Measurements from ENCODE around the gene ADAM10. TPM values are rescaled to one million over a fixed set of nuclear protein-coding genes. Genes with fewer than 3 reads are reported as not detected.

ADAM10 gene
- total RNA-seq, 2 experiments from 2014 or later = 133 to 135 TPM

GRCh38 chr15:58690703-58691102 is 58.8 kb downstream of the ADAM10 start:
- peaks cover 28% of the 10 kb centered on the region for H3K36me3 Mint-ChIP-seq (ENCODE audit: low read depth)
- POLR2A ChIA-PET = interaction anchor here (0.6 kb wide), 1 partner anchor 51 kb away, joined by 3 read pairs; no protein-coding TSS in a partner anchor
- H3K27me3 Mint-ChIP-seq (ENCODE audit: low read depth) = no peaks in the 10 kb centered on the region
- CTCF ChIA-PET = no interaction called here
- peaks cover 23% of the 10 kb centered on the region for H3K4me1 Mint-ChIP-seq (ENCODE audit: low read depth)
- DNase-seq (no peak), ATAC-seq (no peak)
- no peaks in the 10 kb centered on the region for H3K9me3 Mint-ChIP-seq (ENCODE audit: insufficient read depth)
- H3K27ac Mint-ChIP-seq = no peak overlapping the region
- no peak overlapping the region for H3K4me3 Mint-ChIP-seq

- no peak overlapping the region for H3K4me3 Mint-ChIP-seq
- no peak overlapping the region for H3K27ac Mint-ChIP-seq
- peaks cover 21% of the 10 kb centered on the region for H3K4me1 Mint-ChIP-seq (ENCODE audit: low read depth)
- no peak for ATAC-seq
- ChIA-PET CTCF (no interaction called here), POLR2A (no interaction called here)
- no peak for DNase-seq
- no peaks in the 10 kb centered on the region for H3K9me3 Mint-ChIP-seq (ENCODE audit: insufficient read depth)
- peaks cover 25% of the 10 kb centered on the region for H3K36me3 Mint-ChIP-seq (ENCODE audit: low read depth)
- no peaks in the 10 kb centered on the region for H3K27me3 Mint-ChIP-seq (ENCODE audit: low read depth)
These were observed 59.9 kb downstream of the ADAM10 start for GRCh38 chr15:58689646-58690045.

- peaks cover 12% of the 10 kb centered on the region for H3K36me3 Mint-ChIP-seq (ENCODE audit: low read depth)
- ATAC-seq = no peak
- peaks cover 22% of the 10 kb centered on the region for H3K4me1 Mint-ChIP-seq (ENCODE audit: low read depth)
- H3K27ac Mint-ChIP-seq = no peak overlapping the region
- H3K27me3 Mint-ChIP-seq (ENCODE audit: low read depth) = no peaks in the 10 kb centered on the region
- no peaks in the 10 kb centered on the region for H3K9me3 Mint-ChIP-seq (ENCODE audit: insufficient read depth)
- no peak overlapping the region for H3K4me3 Mint-ChIP-seq
- ChIA-PET POLR2A (no interaction called here), CTCF (no interaction called here)
- DNase-seq = no peak
These were observed 63.2 kb downstream of the ADAM10 start for GRCh38 chr15:58686286-58686685.

- CTCF ChIA-PET = no interaction called here
- H3K36me3 Mint-ChIP-seq (ENCODE audit: low read depth) = peaks cover 14% of the 10 kb centered on the region
These were observed 64.8 kb downstream of the ADAM10 start for GRCh38 chr15:58684751-58685150.

GRCh38 chr15:58684036-58684710 is 65.3 kb downstream of the ADAM10 start:
- ChIA-PET POLR2A (no interaction called here), CTCF (no interaction called here)
- H3K9me3 Mint-ChIP-seq (ENCODE audit: insufficient read depth) = no peaks in the 10 kb centered on the region
- no peak overlapping the region for H3K27ac Mint-ChIP-seq
- ATAC-seq (no peak), DNase-seq (no peak)
- no peaks in the 10 kb centered on the region for H3K27me3 Mint-ChIP-seq (ENCODE audit: low read depth)
- no peak overlapping the region for H3K4me3 Mint-ChIP-seq
- H3K36me3 Mint-ChIP-seq (ENCODE audit: low read depth) = peaks cover 14% of the 10 kb centered on the region
- peaks cover 9% of the 10 kb centered on the region for H3K4me1 Mint-ChIP-seq (ENCODE audit: low read depth)

More at GRCh38 chr15:58684751-58685150, 64.8 kb downstream of the ADAM10 start:
- H3K4me3 Mint-ChIP-seq = no peak overlapping the region
- ATAC-seq = no peak
- H3K27me3 Mint-ChIP-seq (ENCODE audit: low read depth) = no peaks in the 10 kb centered on the region
- H3K4me1 Mint-ChIP-seq (ENCODE audit: low read depth) = peaks cover 11% of the 10 kb centered on the region
- no peak overlapping the region for H3K27ac Mint-ChIP-seq
- POLR2A ChIA-PET = no interaction called here
- H3K9me3 Mint-ChIP-seq (ENCODE audit: insufficient read depth) = no peaks in the 10 kb centered on the region
- DNase-seq = no peak

GRCh38 chr15:58682234-58682633 is 67.3 kb downstream of the ADAM10 start:
- peaks cover 6% of the 10 kb centered on the region for H3K4me1 Mint-ChIP-seq (ENCODE audit: low read depth)
- H3K27me3 Mint-ChIP-seq (ENCODE audit: low read depth) = no peaks in the 10 kb centered on the region
- no peak for ATAC-seq
- no peak for DNase-seq
- POLR2A ChIA-PET = no interaction called here
- H3K36me3 Mint-ChIP-seq (ENCODE audit: low read depth) = peaks cover 22% of the 10 kb centered on the region
- no peak overlapping the region for H3K27ac Mint-ChIP-seq
- H3K9me3 Mint-ChIP-seq (ENCODE audit: insufficient read depth) = no peaks in the 10 kb centered on the region
- no peak overlapping the region for H3K4me3 Mint-ChIP-seq
- CTCF ChIA-PET = interaction anchor here (0.7 kb wide), 1 partner anchor 114 kb away, joined by 3 read pairs; no protein-coding TSS in a partner anchor

- H3K4me3 Mint-ChIP-seq = no peak overlapping the region
- ATAC-seq = no peak
- H3K27me3 Mint-ChIP-seq (ENCODE audit: low read depth) = no peaks in the 10 kb centered on the region
- DNase-seq = no peak
- H3K27ac Mint-ChIP-seq = no peak overlapping the region
- peaks cover 4% of the 10 kb centered on the region for H3K4me1 Mint-ChIP-seq (ENCODE audit: low read depth)
- CTCF ChIA-PET = interaction anchor here (1.3 to 2.3 kb wide), 3 partner anchors 19 to 268 kb away, joined by 3 to 11 read pairs (median 3); partner anchors contain the start of gene MINDY2
- POLR2A ChIA-PET = no interaction called here
- H3K9me3 Mint-ChIP-seq (ENCODE audit: insufficient read depth) = no peaks in the 10 kb centered on the region
- H3K36me3 Mint-ChIP-seq (ENCODE audit: low read depth) = peaks cover 22% of the 10 kb centered on the region
These were observed 70.8 kb downstream of the ADAM10 start for GRCh38 chr15:58678683-58679082.

GRCh38 chr15:58677426-58677825 is 72.1 kb downstream of the ADAM10 start:
- peaks cover 27% of the 10 kb centered on the region for H3K36me3 Mint-ChIP-seq (ENCODE audit: low read depth)
- H3K27me3 Mint-ChIP-seq (ENCODE audit: low read depth) = no peaks in the 10 kb centered on the region
- no peak overlapping the region for H3K27ac Mint-ChIP-seq
- no peak overlapping the region for H3K4me3 Mint-ChIP-seq
- DNase-seq = no peak
- CTCF ChIA-PET = interaction anchor here (1.4 to 2.3 kb wide), 2 partner anchors 18 to 93 kb away, joined by 3 to 11 read pairs; partner anchors contain the start of gene MINDY2
- POLR2A ChIA-PET = no interaction called here
- no peaks in the 10 kb centered on the region for H3K9me3 Mint-ChIP-seq (ENCODE audit: insufficient read depth)
- H3K4me1 Mint-ChIP-seq (ENCODE audit: low read depth) = peaks cover 6% of the 10 kb centered on the region
- ATAC-seq = no peak

GRCh38 chr15:58676766-58677165 is 72.7 kb downstream of the ADAM10 start:
- CTCF ChIA-PET = interaction anchor here (2.3 kb wide), 1 partner anchor 94 kb away, joined by 11 read pairs; the partner anchor contains the start of gene MINDY2
- Mint-ChIP-seq H3K9me3 (ENCODE audit: insufficient read depth) (no peaks in the 10 kb centered on the region), H3K27me3 (ENCODE audit: low read depth) (no peaks in the 10 kb centered on the region), H3K27ac (no peak overlapping the region), H3K4me1 (ENCODE audit: low read depth) (peaks cover 6% of the 10 kb centered on the region), H3K36me3 (ENCODE audit: low read depth) (peaks cover 31% of the 10 kb centered on the region), H3K4me3 (no peak overlapping the region)
- no peak for ATAC-seq
- DNase-seq = no peak
- POLR2A ChIA-PET = no interaction called here

- DNase-seq (no peak), ATAC-seq (no peak)
- peaks cover 2% of the 10 kb centered on the region for H3K4me1 Mint-ChIP-seq (ENCODE audit: low read depth)
- ChIA-PET CTCF (no interaction called here), POLR2A (interaction anchor here (0.5 kb wide), 1 partner anchor 1727 kb away, joined by 4 read pairs; no protein-coding TSS in a partner anchor)
- no peak overlapping the region for H3K4me3 Mint-ChIP-seq
- H3K27me3 Mint-ChIP-seq (ENCODE audit: low read depth) = no peaks in the 10 kb centered on the region
- no peaks in the 10 kb centered on the region for H3K9me3 Mint-ChIP-seq (ENCODE audit: insufficient read depth)
- peaks cover 25% of the 10 kb centered on the region for H3K36me3 Mint-ChIP-seq (ENCODE audit: low read depth)
- no peak overlapping the region for H3K27ac Mint-ChIP-seq
These were observed 78.3 kb downstream of the ADAM10 start for GRCh38 chr15:58671186-58671585.

GRCh38 chr15:58669108-58669507 is 80.4 kb downstream of the ADAM10 start:
- no peak for ATAC-seq
- no peak overlapping the region for H3K4me3 Mint-ChIP-seq
- H3K27me3 Mint-ChIP-seq (ENCODE audit: low read depth) = no peaks in the 10 kb centered on the region
- H3K36me3 Mint-ChIP-seq (ENCODE audit: low read depth) = peaks cover 36% of the 10 kb centered on the region
- ChIA-PET CTCF (no interaction called here), POLR2A (no interaction called here)
- no peak for DNase-seq
- H3K9me3 Mint-ChIP-seq (ENCODE audit: insufficient read depth) = no peaks in the 10 kb centered on the region
- peaks cover 2% of the 10 kb centered on the region for H3K4me1 Mint-ChIP-seq (ENCODE audit: low read depth)
- H3K27ac Mint-ChIP-seq = no peak overlapping the region

- CTCF ChIA-PET = no interaction called here
- Mint-ChIP-seq H3K36me3 (ENCODE audit: low read depth) (peaks cover 42% of the 10 kb centered on the region), H3K27ac (no peak overlapping the region), H3K4me1 (ENCODE audit: low read depth) (no peaks in the 10 kb centered on the region), H3K4me3 (no peak overlapping the region), H3K27me3 (ENCODE audit: low read depth) (no peaks in the 10 kb centered on the region), H3K9me3 (ENCODE audit: insufficient read depth) (no peaks in the 10 kb centered on the region)
- ATAC-seq (no peak), DNase-seq (no peak)
- POLR2A ChIA-PET = no interaction called here
These were observed 82.5 kb downstream of the ADAM10 start for GRCh38 chr15:58666957-58667356.

GRCh38 chr15:58665672-58666071 is 83.8 kb downstream of the ADAM10 start:
- ChIA-PET POLR2A (no interaction called here), CTCF (no interaction called here)
- DNase-seq (no peak), ATAC-seq (no peak)
- no peaks in the 10 kb centered on the region for H3K4me1 Mint-ChIP-seq (ENCODE audit: low read depth)
- no peaks in the 10 kb centered on the region for H3K27me3 Mint-ChIP-seq (ENCODE audit: low read depth)
- peaks cover 55% of the 10 kb centered on the region for H3K36me3 Mint-ChIP-seq (ENCODE audit: low read depth)
- H3K27ac Mint-ChIP-seq = no peak overlapping the region
- no peaks in the 10 kb centered on the region for H3K9me3 Mint-ChIP-seq (ENCODE audit: insufficient read depth)
- no peak overlapping the region for H3K4me3 Mint-ChIP-seq

Measured in activated CD8-positive, alpha-beta T cell treated with anti-CD3 and anti-CD28 coated beads, Interleukin-2, amount 10 ng/mL, durations not matched to agents 7 days and 5 days (primary cell).